GM12872 (cell line): ENCODE data around the gene TMEM217.

Experiments used
- TF ChIP-seq, protein P1 (sequence below): IDR thresholded peaks from 3 replicates; pipeline ENCODE4 v1.5.1; 2011; ENCODE audit warnings: low read depth, mild to moderate bottlenecking, low read length, moderate library complexity; ENCODE audit not compliant: insufficient read depth

The TMEM217 gene

DNA sequence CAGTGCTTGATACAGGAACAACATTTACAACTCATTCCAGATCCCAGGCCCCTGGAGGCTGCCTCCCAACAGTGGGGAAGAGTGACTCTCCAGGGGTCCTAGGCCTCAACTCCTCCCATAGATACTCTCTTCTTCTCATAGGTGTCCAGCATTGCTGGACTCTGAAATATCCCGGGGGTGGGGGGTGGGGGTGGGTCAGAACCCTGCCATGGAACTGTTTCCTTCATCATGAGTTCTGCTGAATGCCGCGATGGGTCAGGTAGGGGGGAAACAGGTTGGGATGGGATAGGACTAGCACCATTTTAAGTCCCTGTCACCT lies 83.8 kb downstream of the TMEM217 start:
- TF ChIP-seq, protein P1, sequence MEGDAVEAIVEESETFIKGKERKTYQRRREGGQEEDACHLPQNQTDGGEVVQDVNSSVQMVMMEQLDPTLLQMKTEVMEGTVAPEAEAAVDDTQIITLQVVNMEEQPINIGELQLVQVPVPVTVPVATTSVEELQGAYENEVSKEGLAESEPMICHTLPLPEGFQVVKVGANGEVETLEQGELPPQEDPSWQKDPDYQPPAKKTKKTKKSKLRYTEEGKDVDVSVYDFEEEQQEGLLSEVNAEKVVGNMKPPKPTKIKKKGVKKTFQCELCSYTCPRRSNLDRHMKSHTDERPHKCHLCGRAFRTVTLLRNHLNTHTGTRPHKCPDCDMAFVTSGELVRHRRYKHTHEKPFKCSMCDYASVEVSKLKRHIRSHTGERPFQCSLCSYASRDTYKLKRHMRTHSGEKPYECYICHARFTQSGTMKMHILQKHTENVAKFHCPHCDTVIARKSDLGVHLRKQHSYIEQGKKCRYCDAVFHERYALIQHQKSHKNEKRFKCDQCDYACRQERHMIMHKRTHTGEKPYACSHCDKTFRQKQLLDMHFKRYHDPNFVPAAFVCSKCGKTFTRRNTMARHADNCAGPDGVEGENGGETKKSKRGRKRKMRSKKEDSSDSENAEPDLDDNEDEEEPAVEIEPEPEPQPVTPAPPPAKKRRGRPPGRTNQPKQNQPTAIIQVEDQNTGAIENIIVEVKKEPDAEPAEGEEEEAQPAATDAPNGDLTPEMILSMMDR, result no peak

DNA sequence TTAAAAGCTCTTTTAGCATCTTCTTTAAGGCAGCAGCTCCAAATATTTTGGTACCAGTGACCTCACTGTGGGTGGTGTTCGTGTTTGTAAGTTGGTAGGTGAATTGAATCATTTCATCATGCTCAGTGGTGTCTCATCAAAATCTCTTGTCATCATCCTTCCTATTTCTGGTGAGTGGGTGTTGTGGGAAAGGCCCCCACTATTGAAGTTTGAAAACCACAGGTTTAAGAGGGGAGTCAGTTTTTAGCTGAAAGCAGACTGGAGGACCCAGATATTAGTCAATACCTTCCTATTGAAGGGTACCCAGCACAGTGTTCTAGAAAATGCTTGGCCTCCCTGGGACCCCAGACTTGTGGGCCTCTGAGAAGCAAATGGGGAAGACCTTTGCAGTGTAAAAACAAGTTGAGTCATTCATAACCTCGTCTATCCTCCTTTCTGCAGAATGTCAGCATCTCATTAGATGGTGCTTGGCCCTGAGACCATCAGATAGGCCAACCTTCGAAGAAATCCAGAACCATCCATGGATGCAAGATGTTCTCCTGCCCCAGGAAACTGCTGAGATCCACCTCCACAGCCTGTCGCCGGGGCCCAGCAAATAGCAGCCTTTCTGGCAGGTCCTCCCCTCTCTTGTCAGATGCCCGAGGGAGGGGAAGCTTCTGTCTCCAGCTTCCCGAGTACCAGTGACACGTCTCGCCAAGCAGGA lies 84.3 kb downstream of the TMEM217 start:
- TF ChIP-seq, protein P1, result no peak

DNA sequence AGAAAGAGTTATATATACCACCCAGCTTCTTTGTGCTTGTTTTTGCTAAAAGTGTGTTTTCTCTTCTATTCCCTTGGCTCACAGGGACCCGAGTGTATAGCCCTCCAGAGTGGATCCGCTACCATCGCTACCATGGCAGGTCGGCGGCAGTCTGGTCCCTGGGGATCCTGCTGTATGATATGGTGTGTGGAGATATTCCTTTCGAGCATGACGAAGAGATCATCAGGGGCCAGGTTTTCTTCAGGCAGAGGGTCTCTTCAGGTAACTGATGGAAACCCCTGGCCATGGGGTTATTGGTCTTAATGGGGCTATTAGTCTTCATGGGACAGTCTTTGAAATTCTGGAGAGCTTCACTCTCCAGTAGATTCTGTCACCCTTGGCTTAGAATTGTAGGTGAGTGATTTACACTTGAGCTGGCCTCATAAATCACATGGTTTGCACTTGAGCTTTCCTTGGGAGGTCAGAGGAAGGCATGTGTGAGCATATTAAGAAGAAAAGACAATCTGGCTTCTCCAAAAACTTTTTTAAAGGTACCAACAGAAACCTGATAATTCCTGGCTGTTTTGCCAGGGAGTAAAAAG lies 84.9 kb downstream of the TMEM217 start:
- TF ChIP-seq, protein P1, result no peak

DNA sequence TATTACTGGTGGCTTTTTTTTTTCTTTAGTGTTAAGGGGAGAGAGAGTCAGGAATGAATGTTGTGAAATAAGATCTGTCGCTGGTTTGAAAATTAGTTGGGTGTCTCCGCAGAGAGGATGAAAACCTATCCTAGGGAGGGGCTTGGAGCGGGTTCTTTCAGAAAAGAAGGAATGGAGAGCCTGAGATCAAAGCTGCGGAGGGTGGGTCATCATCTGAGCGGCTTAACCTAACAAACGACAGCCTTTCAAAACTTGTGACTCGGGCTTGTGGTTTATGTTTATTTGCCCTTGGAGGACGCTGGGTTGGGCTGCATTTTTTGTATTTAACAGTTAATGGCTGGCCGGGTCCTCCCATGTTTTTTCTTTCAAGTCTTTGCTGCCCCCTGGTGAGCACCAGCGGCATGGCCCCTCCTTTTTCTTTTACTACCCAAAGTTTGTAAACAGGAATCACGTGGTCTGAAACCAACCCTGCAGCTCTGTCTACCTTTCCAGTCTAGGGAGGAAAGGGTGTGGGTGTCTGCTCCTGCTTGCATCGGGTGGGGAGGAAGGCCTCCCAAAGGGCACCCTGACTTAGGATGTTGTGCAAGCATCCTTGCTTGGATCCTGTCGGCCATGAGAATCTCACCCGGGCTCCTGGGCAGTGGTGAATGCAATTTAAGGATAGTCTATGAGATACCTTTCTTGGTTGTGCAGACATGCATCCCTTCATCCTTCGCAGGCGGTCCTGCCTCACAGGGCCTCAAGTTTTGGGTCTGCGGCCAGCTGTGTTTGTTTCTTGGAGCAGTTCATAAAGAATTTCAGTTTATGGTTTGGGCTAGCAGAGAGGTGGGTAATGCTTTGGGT lies 85.8 kb downstream of the TMEM217 start:
- TF ChIP-seq, protein P1, result peak; percentile 86

DNA sequence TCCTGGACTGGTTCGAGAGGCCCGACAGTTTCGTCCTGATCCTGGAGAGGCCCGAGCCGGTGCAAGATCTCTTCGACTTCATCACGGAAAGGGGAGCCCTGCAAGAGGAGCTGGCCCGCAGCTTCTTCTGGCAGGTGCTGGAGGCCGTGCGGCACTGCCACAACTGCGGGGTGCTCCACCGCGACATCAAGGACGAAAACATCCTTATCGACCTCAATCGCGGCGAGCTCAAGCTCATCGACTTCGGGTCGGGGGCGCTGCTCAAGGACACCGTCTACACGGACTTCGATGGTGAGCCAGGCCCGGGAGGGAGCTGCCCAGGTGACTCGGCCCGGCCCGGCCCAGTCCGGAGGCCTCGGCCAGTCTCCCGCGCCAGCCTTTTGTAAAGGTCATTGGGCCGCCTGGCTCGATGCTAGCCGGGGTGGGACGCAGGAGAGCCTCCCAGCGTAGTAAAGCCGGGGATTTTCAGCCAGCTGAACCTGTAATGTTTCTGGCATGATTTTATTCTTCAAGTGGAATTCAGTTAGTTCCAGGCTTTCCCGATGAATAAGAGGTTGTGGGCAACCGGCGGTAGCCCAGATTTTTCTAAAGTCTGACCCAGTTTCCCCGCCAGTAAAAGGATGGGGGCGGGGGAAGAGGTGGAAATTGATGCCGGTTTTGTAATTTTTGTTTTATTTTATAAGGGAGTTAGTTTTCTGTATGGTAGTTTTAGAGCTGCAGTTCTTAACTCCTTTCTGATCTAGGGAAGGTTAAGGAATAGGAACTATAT lies 86.6 kb downstream of the TMEM217 start:
- TF ChIP-seq, protein P1, result no peak

DNA sequence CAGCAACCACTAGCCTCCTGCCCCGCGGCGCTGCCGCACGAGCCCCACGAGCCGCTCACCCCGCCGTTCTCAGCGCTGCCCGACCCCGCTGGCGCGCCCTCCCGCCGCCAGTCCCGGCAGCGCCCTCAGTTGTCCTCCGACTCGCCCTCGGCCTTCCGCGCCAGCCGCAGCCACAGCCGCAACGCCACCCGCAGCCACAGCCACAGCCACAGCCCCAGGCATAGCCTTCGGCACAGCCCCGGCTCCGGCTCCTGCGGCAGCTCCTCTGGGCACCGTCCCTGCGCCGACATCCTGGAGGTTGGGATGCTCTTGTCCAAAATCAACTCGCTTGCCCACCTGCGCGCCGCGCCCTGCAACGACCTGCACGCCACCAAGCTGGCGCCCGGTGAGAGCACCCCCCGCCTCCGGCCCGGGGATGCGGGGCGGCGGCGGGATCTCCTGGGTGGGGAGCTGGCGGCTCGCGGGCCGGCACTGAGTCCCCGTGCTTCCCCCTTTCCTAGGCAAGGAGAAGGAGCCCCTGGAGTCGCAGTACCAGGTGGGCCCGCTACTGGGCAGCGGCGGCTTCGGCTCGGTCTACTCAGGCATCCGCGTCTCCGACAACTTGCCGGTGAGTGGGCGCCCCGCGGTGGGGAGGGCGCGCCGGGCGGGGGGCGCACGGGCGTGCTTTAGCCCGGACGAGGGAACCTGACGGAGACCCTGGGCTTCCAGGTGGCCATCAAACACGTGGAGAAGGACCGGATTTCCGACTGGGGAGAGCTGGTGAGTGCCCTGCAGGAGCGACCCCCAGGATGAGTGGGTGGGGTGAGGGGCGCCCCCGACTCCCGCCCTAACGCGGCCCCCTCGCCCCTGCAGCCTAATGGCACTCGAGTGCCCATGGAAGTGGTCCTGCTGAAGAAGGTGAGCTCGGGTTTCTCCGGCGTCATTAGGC lies 87.4 kb downstream of the TMEM217 start:
- TF ChIP-seq, protein P1, result peak; percentile 34; the same call in 2 of the 3 replicates
